Measurements from ENCODE around the gene SIGLEC5. TPM values are rescaled to one million over a fixed set of nuclear protein-coding genes. Genes with fewer than 3 reads are reported as not detected.

Gene SIGLEC5
- total and polyA plus RNA-seq, 2 of the 13 experiments (the other 11 are each of a cell fraction or from before 2014, with no cell fraction given), result not detected

DNA sequence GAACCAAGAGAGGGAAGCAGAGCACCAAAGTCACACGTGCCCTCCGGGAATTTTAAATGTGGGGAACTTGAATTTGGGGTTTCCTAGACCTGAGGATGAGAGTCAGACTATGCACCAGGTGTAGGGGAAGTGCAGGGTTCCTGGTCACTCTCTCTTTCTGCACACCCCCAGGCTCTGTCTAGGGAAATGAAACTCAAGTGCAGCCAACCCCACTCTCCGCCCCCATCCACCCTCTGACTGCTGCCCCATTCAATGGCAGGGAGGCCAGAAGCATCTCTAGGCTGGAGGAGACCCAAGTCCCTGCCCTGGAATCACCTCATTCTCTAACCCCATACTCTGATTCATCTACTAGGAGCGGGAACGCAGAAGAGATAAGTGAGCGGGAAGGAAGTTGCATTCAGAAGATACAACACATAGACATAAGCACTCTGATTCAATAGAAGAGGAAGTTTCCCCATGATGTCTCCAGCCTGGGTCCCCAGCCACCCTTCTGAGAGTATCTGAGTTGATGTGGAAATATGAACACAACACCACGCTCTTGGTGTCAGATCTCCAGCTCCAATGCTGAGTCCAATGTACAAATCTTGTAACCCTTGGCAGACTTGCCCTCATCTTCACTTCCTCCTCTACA is 21.1 kb upstream of the SIGLEC5 start:
- in situ Hi-C loops (cut with HindIII; ENCODE audit: extremely low pct_ligation_motif_present, low pct_unique_long_range_greater_than_20kb) (loop anchor here (10.0 kb wide), 1 partner anchor 177 kb away; the partner anchor contains the start of gene CEACAM18), intact Hi-C loops (cut with micrococcal nuclease; ENCODE audit: unreplicated experiment) (no loop called here)
- Histone ChIP-seq H3K4me3 (replicated peaks in 1 of 3; ENCODE audit: insufficient read depth in 1 of 3, low read depth in 2 of 3, low read length in 3 of 3) (no peak overlapping the region), H2AFZ (ENCODE audit: low read length) (no peak overlapping the region), H3K27ac (ENCODE audit: extremely low read length, insufficient read depth, low read length) (no peak overlapping the region), H3K36me3 (replicated peaks in 1 of 2; ENCODE audit: control insufficient read depth in 1 of 2, insufficient read depth in 2 of 2, low read length in 2 of 2) (no peaks in the 10 kb centered on the region), H4K20me1 (ENCODE audit: insufficient read depth, low read length) (no peaks in the 10 kb centered on the region), H3K27me3 (ENCODE audit: control insufficient read depth in 1 of 2, insufficient read depth in 2 of 2, low read length in 2 of 2) (no peaks in the 10 kb centered on the region), H3K9ac (ENCODE audit: insufficient read depth, low read depth, low read length) (no peak overlapping the region), H3K79me2 (ENCODE audit: insufficient read depth, low read length) (no peaks in the 10 kb centered on the region), H3K4me1 (ENCODE audit: insufficient read depth, low read length) (no peaks in the 10 kb centered on the region), H3K4me2 (ENCODE audit: low read depth, low read length) (no peak overlapping the region), H3K9me3 (ENCODE audit: low read length) (no peaks in the 10 kb centered on the region)
- FAIRE-seq, result no peak
- no peak for ATAC-seq
- no TSS peak for BruUV-seq (replicated peaks)
- ChIA-PET CTCF (ENCODE audit: low intra/inter-chr PET ratio, low total read pairs) (no interaction called here), POLR2A (no interaction called here)
- 4% methylated on average over 7 of the region's 7 CpGs for WGBS (ENCODE audit: low lambda C conversion rate)
- DNase-seq (ENCODE audit: low spot score), result no peak
- TF ChIP-seq, protein P1, sequence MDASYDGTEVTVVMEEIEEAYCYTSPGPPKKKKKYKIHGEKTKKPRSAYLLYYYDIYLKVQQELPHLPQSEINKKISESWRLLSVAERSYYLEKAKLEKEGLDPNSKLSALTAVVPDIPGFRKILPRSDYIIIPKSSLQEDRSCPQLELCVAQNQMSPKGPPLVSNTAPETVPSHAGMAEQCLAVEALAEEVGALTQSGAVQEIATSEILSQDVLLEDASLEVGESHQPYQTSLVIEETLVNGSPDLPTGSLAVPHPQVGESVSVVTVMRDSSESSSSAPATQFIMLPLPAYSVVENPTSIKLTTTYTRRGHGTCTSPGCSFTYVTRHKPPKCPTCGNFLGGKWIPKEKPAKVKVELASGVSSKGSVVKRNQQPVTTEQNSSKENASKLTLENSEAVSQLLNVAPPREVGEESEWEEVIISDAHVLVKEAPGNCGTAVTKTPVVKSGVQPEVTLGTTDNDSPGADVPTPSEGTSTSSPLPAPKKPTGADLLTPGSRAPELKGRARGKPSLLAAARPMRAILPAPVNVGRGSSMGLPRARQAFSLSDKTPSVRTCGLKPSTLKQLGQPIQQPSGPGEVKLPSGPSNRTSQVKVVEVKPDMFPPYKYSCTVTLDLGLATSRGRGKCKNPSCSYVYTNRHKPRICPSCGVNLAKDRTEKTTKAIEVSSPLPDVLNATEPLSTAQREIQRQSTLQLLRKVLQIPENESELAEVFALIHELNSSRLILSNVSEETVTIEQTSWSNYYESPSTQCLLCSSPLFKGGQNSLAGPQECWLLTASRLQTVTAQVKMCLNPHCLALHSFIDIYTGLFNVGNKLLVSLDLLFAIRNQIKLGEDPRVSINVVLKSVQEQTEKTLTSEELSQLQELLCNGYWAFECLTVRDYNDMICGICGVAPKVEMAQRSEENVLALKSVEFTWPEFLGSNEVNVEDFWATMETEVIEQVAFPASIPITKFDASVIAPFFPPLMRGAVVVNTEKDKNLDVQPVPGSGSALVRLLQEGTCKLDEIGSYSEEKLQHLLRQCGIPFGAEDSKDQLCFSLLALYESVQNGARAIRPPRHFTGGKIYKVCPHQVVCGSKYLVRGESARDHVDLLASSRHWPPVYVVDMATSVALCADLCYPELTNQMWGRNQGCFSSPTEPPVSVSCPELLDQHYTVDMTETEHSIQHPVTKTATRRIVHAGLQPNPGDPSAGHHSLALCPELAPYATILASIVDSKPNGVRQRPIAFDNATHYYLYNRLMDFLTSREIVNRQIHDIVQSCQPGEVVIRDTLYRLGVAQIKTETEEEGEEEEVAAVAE (CRISPR knock-in tag; IDR thresholded peaks at IDR 0.05; ENCODE audit: borderline replicate concordance), result no peak
- TF ChIP-seq ZNF790 (CRISPR knock-in tag; IDR thresholded peaks at IDR 0.05; ENCODE audit: borderline replicate concordance) (no peak), ZNF121 (CRISPR knock-in tag; IDR thresholded peaks at IDR 0.05) (no peak), ZNF329 (CRISPR knock-in tag; IDR thresholded peaks at IDR 0.05; ENCODE audit: low read depth) (no peak), ZNF484 (CRISPR knock-in tag; IDR thresholded peaks at IDR 0.05; ENCODE audit: borderline replicate concordance, low read depth) (no peak), ZNF160 (CRISPR knock-in tag; IDR thresholded peaks at IDR 0.05) (no peak)
- TF ChIP-seq, protein P2, sequence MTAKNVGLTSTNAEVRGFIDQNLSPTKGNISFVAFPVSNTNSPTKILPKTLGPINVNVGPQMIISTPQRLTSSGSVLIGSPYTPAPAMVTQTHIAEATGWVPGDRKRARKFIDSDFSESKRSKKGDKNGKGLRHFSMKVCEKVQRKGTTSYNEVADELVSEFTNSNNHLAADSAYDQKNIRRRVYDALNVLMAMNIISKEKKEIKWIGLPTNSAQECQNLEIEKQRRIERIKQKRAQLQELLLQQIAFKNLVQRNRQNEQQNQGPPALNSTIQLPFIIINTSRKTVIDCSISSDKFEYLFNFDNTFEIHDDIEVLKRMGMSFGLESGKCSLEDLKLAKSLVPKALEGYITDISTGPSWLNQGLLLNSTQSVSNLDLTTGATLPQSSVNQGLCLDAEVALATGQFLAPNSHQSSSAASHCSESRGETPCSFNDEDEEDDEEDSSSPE (CRISPR knock-in tag; IDR thresholded peaks at IDR 0.05), result no peak
- TF ChIP-seq, protein P3, sequence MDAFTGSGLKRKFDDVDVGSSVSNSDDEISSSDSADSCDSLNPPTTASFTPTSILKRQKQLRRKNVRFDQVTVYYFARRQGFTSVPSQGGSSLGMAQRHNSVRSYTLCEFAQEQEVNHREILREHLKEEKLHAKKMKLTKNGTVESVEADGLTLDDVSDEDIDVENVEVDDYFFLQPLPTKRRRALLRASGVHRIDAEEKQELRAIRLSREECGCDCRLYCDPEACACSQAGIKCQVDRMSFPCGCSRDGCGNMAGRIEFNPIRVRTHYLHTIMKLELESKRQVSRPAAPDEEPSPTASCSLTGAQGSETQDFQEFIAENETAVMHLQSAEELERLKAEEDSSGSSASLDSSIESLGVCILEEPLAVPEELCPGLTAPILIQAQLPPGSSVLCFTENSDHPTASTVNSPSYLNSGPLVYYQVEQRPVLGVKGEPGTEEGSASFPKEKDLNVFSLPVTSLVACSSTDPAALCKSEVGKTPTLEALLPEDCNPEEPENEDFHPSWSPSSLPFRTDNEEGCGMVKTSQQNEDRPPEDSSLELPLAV (CRISPR knock-in tag; conservative IDR thresholded peaks at IDR 0.05; ENCODE audit: low read depth), result no peak
- TF ChIP-seq, protein P4, sequence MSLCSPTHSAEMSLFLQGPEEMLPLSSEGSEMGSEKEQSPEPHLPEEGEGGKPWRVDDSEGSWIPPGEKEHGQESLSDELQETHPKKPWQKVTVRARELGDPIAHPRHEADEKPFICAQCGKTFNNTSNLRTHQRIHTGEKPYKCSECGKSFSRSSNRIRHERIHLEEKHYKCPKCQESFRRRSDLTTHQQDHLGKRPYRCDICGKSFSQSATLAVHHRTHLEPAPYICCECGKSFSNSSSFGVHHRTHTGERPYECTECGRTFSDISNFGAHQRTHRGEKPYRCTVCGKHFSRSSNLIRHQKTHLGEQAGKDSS (CRISPR knock-in tag; IDR thresholded peaks at IDR 0.05; ENCODE audit: borderline replicate concordance, low read depth), result no peak
- TF ChIP-seq, protein P5, sequence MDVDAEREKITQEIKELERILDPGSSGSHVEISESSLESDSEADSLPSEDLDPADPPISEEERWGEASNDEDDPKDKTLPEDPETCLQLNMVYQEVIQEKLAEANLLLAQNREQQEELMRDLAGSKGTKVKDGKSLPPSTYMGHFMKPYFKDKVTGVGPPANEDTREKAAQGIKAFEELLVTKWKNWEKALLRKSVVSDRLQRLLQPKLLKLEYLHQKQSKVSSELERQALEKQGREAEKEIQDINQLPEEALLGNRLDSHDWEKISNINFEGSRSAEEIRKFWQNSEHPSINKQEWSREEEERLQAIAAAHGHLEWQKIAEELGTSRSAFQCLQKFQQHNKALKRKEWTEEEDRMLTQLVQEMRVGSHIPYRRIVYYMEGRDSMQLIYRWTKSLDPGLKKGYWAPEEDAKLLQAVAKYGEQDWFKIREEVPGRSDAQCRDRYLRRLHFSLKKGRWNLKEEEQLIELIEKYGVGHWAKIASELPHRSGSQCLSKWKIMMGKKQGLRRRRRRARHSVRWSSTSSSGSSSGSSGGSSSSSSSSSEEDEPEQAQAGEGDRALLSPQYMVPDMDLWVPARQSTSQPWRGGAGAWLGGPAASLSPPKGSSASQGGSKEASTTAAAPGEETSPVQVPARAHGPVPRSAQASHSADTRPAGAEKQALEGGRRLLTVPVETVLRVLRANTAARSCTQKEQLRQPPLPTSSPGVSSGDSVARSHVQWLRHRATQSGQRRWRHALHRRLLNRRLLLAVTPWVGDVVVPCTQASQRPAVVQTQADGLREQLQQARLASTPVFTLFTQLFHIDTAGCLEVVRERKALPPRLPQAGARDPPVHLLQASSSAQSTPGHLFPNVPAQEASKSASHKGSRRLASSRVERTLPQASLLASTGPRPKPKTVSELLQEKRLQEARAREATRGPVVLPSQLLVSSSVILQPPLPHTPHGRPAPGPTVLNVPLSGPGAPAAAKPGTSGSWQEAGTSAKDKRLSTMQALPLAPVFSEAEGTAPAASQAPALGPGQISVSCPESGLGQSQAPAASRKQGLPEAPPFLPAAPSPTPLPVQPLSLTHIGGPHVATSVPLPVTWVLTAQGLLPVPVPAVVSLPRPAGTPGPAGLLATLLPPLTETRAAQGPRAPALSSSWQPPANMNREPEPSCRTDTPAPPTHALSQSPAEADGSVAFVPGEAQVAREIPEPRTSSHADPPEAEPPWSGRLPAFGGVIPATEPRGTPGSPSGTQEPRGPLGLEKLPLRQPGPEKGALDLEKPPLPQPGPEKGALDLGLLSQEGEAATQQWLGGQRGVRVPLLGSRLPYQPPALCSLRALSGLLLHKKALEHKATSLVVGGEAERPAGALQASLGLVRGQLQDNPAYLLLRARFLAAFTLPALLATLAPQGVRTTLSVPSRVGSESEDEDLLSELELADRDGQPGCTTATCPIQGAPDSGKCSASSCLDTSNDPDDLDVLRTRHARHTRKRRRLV (CRISPR knock-in tag; IDR thresholded peaks at IDR 0.05), result no peak
